HG03457 (cell line): ENCODE data around the gene PPFIBP1.
"Not testable (repeated sequence)": the region's sequence is repeated elsewhere in the genome, so short reads cannot be mapped to it uniquely, and the experiment has no call there.

ENCODE experiments used
- ATAC-seq: cut with Tn5 transposase; IDR thresholded peaks from one replicate; pipeline ENCODE4 v1.9.1; 2021; ENCODE audit warnings: moderate number of reproducible peaks; ENCODE audit not compliant: unreplicated experiment

The PPFIBP1 gene

DNA sequence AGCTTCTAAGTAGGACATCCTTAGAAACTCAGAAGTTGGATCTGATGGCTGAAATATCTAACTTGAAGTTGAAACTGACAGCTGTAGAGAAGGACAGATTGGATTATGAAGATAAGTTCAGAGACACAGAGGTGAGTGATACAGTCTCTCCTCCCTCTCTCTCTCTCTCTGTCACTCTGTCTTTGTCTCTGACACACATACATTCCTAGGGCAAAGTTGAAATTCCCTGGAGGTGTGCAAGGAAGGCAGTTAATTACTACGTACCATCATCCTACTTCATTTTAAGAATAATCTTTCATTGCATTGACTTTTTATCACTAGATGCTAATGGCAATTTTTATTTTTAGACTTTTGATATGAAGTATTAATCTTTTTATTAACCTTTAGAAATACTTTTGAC lies 126.0 kb downstream of the PPFIBP1 start:
- ATAC-seq = no peak

- ATAC-seq = no peak
These were observed 127.2 kb downstream of the PPFIBP1 start for GRCh38 chr12:27651201-27651600.

GRCh38 chr12:27652174-27652763 lies 128.3 kb downstream of the PPFIBP1 start:
- no peak for ATAC-seq

DNA sequence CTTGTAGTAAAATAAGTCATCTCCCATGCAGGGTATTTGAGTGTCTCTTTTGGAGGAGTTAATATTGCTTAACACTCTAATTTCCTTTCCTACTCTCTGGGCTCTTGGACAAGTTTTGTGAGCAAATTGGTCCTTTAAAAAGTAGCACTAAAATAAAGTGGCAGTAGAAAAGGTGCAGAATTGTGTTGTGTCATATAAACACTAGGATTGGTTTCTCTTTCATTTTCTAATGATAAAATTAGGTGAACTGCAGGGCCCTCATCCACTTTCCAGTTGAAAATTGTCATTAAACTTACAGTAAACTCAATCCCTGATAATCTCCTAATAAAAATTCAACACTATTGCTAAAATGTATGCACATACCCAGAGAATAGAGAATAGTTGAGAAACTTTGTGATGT lies 129.7 kb downstream of the PPFIBP1 start:
- no peak for ATAC-seq

- ATAC-seq = not testable (repeated sequence)
These were observed 131.5 kb downstream of the PPFIBP1 start for GRCh38 chr12:27655476-27655875.

GRCh38 chr12:27657296-27657695 lies 133.3 kb downstream of the PPFIBP1 start:
- ATAC-seq = no peak

DNA sequence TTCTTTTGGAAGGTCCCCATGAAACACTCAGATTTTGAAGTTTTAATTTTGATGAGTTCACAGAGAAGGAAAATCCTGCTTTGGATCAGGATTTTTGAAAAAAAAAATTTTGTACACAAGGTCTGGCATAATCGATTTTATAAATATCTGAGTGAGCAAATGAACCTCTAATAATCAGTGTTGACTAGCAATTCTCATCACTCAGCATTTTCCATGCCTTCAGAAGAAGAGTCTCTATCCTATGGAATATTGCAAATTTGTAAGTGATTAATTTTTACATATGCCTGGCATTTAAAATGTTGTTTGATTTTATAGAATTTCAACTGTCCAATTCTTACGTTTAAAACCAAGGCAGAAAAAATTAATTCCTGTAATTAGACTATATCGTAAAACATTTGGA lies 141.7 kb downstream of the PPFIBP1 start:
- no peak for ATAC-seq

- ATAC-seq = no peak
These were observed 142.5 kb downstream of the PPFIBP1 start for GRCh38 chr12:27666510-27666909.

- no peak for ATAC-seq
These were observed 143.5 kb downstream of the PPFIBP1 start for GRCh38 chr12:27667540-27667939.

GRCh38 chr12:27672051-27672450 lies 148.0 kb downstream of the PPFIBP1 start:
- ATAC-seq = no peak

DNA sequence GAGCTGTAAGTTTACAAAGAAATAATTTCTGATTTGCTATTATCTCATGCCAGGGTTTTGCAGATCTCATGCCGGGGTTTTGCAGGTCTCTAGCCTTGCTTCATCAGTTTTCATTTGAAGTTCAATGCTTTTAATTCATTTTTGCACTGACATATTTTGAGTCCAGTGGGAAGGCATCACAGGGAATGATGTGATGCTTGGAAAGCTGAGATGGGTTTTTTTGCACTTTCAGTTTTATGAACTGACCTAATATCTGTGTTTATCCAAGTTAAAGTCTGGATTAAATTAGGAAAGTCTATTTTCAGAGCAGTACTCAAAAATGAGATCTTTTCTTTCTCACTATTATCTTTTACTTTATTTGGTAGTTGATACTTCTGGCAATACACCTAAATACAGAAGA lies 148.6 kb downstream of the PPFIBP1 start:
- no peak for ATAC-seq

DNA sequence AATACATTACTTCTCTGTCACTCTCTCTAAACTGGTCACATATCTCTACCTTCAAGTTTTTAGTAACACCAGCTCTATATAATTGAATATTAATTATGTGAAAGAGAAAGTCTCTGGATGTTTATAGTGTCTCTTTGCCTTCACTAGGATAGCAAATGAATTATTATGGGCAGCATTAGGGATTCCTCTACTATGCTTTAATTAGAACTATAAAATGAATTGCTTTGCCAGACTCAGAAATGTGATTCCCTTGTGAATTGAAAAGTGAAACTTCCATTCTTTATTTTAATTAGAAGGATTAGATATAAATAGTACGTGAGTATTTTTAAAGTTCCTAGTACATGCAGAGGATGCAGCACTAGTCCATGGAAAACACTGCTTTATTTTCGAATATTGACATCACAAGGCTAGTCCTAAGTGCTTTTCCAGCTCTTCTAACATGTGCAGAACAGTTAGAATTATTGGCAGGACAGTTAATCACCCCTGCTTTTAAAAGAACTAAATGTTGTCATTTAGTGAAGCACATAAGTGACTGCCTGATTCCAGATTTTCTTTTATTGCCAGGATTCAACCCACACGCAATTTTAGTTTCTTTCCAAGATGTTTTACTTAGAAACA lies 149.2 kb downstream of the PPFIBP1 start:
- no peak for ATAC-seq

DNA sequence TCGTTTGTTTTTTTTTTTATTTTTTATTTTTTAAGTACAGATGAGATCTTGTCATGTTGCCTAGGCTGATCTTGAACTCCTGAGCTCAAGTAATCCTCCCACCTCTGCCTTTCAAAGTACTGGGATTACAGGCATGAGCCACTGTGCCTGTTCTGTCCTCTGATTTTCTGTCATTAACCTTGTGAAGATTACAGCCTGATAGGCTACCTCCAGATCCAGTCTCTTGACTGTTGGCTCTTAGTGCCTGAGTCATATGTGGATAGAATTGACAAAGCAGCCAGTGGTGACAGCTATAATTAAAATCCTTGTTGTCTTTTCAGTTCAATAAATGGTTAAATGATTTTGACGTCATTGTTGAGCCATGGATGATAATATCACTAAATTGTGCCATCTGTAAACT lies 151.0 kb downstream of the PPFIBP1 start:
- no peak for ATAC-seq

- ATAC-seq = no peak
These were observed 156.6 kb downstream of the PPFIBP1 start for GRCh38 chr12:27680619-27681018.

GRCh38 chr12:27682534-27682933 lies 158.5 kb downstream of the PPFIBP1 start:
- ATAC-seq = no peak

- no peak for ATAC-seq
These were observed 161.3 kb downstream of the PPFIBP1 start for GRCh38 chr12:27685274-27685673.

GRCh38 chr12:27686147-27686546 lies 162.1 kb downstream of the PPFIBP1 start:
- ATAC-seq = no peak

- no peak for ATAC-seq
These were observed 164.7 kb downstream of the PPFIBP1 start for GRCh38 chr12:27688671-27689070.

DNA sequence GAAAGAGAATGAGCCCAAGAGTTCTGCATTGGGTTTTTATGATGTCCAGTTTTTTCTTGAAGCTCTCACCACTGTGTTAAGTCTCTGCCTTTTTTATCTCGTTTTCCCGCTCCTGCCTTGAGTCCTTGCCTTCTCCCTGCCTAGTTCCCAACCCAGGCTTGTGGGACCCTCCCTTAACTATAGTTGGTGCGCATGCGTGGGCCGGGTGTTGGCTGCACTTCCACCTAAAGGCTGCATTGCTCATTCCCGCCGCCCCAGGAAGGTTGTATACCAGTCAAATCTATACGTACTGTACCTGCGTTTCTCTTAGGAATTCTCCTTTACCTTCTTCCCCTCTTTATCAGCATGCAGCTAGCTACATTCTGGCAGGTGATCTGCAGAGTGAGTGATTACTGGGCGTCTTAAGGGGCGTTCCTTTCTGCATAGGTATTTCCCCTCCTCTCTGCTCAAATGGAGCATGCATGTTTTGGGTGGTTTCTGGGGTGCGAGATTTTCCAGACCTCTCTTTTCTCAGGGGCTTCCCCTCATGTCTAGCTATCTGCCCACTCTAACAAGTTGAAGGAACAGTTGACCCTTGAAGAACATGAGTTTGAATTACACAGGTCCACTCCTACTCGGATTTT lies 165.7 kb downstream of the PPFIBP1 start:
- no peak for ATAC-seq

- no peak for ATAC-seq
These were observed 169.4 kb downstream of the PPFIBP1 start for GRCh38 chr12:27693403-27693802.

DNA sequence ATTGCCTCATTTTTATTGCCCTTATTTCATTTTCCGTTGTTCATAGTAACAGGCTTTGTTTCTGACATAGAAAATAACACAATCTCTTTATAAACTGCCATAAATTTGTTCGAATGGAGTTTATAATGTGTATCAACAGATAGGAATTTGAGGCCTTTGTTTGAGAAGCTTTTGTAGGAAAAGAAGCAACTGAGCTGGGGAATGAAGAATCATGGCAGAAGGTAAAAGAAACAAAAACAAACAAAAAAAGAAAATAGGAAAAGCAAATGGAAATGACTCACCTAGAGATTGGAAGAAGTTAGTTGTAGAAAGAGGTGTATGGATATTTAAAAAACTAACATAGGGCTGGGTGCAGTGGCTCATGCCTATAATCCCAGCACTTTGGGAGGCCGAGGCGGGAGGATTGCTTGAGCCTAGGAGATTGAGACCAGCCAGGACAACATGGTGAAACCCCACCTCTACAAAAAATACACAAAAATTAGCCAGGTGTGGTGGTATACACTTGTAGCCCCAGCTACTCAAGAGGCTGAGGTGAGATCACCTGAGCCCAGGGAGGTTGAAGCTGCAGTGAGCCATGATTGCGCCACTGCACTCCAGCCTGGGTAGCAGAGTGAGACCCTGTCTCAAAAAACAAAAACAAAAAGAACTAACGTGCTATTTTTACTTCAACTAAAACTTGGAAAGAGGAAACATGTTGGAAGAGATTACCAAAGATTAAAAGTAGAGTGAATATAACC lies 171.7 kb downstream of the PPFIBP1 start:
- no peak for ATAC-seq

GRCh38 chr12:27696293-27696652 lies 172.3 kb downstream of the PPFIBP1 start, which contains the start of gene REP15:
TSS of gene REP15 (plus strand) at chr12:27696447. CDS start at chr12:27696563, 116 bp downstream.
- no peak for ATAC-seq
